Loucy (cell line): Measurements from ENCODE around the gene ZNF410.

Experiments used
- H2AFZ ChIP-seq: fragments of 200-600 bp; sonication (generic); 2 replicates; pipeline ENCODE4 v1.6.0; 2016; ENCODE audit warnings: antibody characterized with exemption, mild to moderate bottlenecking, low read length, moderate library complexity
- H3F3A ChIP-seq: fragments of 200-600 bp; 2 replicates; pipeline ENCODE4 v1.6.0; 2016; ENCODE audit warnings: antibody characterized with exemption, low read depth, mild to moderate bottlenecking
- H3K27me3 ChIP-seq: fragments of 200-600 bp; sonication (generic); 2 replicates; pipeline ENCODE4 v1.6.1; 2014; ENCODE audit warnings: low read length, mild to moderate bottlenecking; ENCODE audit not compliant: insufficient read depth, poor library complexity, severe bottlenecking
- H3K36me3 ChIP-seq: fragments of 200-600 bp; sonication (generic); 2 replicates; pipeline ENCODE4 v1.6.1; 2016; ENCODE audit warnings: low read length; ENCODE audit not compliant: insufficient read depth
- H3K4me1 ChIP-seq: fragments of 200-600 bp; sonication (generic); 2 replicates; pipeline ENCODE4 v1.5.1; 2014; ENCODE audit warnings: low read length, mild to moderate bottlenecking; ENCODE audit not compliant: insufficient read depth, poor library complexity, severe bottlenecking
- H3K4me2 ChIP-seq: fragments of 200-600 bp; sonication (generic); 2 replicates; pipeline ENCODE4 v1.6.0; 2014; ENCODE audit warnings: antibody characterized with exemption, low read length, low read depth, mild to moderate bottlenecking; ENCODE audit not compliant: poor library complexity, severe bottlenecking
- H3K4me3 ChIP-seq: fragments of 200-600 bp; sonication (generic); 2 replicates; pipeline ENCODE4 v1.5.1; 2014; ENCODE audit warnings: low read length, mild to moderate bottlenecking, mixed read lengths; ENCODE audit not compliant: poor library complexity, severe bottlenecking
- H3K79me2 ChIP-seq: fragments of 200-600 bp; sonication (generic); 2 replicates; pipeline ENCODE4 v1.6.1; 2014; ENCODE audit warnings: low read length; ENCODE audit not compliant: insufficient read depth
- H3K9ac ChIP-seq: fragments of 200-600 bp; sonication (generic); 2 replicates; pipeline ENCODE4 v1.6.0; 2014; ENCODE audit warnings: mild to moderate bottlenecking, low read depth, low read length, moderate library complexity; ENCODE audit not compliant: poor library complexity, severe bottlenecking
- H3K9me2 ChIP-seq: fragments of 200-600 bp; sonication (generic); replicated peaks from 2 replicates; pipeline ENCODE4 v1.6.1; 2016; ENCODE audit warnings: low read depth, low read length, mixed read lengths
- H3K9me3 ChIP-seq: fragments of 200-600 bp; sonication (generic); 2 replicates; pipeline ENCODE4 v1.6.1; 2014; ENCODE audit warnings: mild to moderate bottlenecking, antibody characterized with exemption, low read length, low read depth; ENCODE audit not compliant: insufficient read depth
- H4K20me1 ChIP-seq: fragments of 200-600 bp; sonication (generic); 2 replicates; pipeline ENCODE4 v1.6.0; 2014; ENCODE audit warnings: antibody characterized with exemption, low read length, mild to moderate bottlenecking; ENCODE audit not compliant: insufficient read depth, poor library complexity, severe bottlenecking
- EZH2phosphoT487 ChIP-seq: fragments of 200-600 bp; IDR thresholded peaks from 2 replicates; pipeline ENCODE4 v1.6.1; 2018; ENCODE audit warnings: antibody characterized with exemption, mild to moderate bottlenecking, moderate library complexity, borderline replicate concordance
- TF ChIP-seq, protein P1 (sequence below): fragments of 200-600 bp; sonication (generic); conservative IDR thresholded peaks from 2 replicates; pipeline ENCODE4 v1.5.1; 2014; ENCODE audit warnings: mild to moderate bottlenecking, antibody characterized with exemption, low read length

ZNF410 gene

DNA sequence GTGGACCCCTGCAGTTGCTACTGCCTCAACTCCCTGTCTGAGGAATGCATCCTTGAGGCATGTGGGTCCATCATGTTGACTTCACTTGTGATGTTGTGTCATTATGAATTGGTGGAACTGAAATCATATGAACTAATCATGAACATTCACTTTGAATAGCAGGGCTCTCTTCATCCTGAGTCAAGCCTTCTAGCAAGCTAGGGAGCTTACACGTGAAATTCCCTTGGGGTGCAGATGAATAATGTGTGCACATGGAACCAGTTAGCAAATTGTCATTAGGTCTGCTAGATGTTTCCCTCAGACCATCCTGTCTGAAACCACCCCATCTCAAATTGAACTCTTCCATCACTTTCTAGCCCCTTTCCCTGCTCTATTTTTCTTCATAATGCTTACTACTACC, 67.1 kb downstream of the ZNF410 start:
- Histone ChIP-seq H3K9me3 (no peaks in the 10 kb centered on the region), H3F3A (no peaks in the 10 kb centered on the region), H3K27me3 (no peaks in the 10 kb centered on the region), H3K9ac (no peak overlapping the region), H3K4me3 (no peak overlapping the region), H3K4me1 (peaks cover 4% of the 10 kb centered on the region), H3K79me2 (peaks cover 9% of the 10 kb centered on the region), H2AFZ (no peak overlapping the region), H3K4me2 (no peak overlapping the region), H3K9me2 (no peaks in the 10 kb centered on the region), H4K20me1 (no peaks in the 10 kb centered on the region), H3K36me3 (peaks cover 25% of the 10 kb centered on the region; the same call in 1 of the 2 replicates)
- no peak for TF ChIP-seq EZH2phosphoT487
- TF ChIP-seq, protein P1, sequence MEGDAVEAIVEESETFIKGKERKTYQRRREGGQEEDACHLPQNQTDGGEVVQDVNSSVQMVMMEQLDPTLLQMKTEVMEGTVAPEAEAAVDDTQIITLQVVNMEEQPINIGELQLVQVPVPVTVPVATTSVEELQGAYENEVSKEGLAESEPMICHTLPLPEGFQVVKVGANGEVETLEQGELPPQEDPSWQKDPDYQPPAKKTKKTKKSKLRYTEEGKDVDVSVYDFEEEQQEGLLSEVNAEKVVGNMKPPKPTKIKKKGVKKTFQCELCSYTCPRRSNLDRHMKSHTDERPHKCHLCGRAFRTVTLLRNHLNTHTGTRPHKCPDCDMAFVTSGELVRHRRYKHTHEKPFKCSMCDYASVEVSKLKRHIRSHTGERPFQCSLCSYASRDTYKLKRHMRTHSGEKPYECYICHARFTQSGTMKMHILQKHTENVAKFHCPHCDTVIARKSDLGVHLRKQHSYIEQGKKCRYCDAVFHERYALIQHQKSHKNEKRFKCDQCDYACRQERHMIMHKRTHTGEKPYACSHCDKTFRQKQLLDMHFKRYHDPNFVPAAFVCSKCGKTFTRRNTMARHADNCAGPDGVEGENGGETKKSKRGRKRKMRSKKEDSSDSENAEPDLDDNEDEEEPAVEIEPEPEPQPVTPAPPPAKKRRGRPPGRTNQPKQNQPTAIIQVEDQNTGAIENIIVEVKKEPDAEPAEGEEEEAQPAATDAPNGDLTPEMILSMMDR: no peak

DNA sequence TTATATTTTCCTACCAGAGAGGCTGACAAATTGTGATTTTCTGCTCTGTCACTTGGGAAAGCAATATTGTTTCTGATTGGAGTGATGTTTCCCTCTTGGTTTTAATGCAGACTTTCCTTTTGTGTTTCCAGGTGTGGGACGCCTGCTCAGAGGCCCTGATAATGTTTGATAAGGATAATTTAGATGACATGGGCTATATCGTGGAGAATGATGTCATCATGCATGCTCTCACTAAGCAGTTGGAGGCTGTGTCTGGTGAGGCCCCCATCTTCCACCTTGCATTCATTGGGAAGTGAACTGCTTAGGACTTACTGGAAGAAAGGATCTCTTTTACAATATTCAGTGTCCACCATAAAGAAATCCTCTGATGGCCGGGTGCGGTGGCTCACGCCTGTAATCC, 69.0 kb downstream of the ZNF410 start:
- no peak overlapping the region for H3K9ac ChIP-seq
- H3K27me3 ChIP-seq: no peaks in the 10 kb centered on the region
- H3K79me2 ChIP-seq: peaks cover 7% of the 10 kb centered on the region
- H4K20me1 ChIP-seq: no peaks in the 10 kb centered on the region
- TF ChIP-seq, protein P1: no peak
- TF ChIP-seq EZH2phosphoT487: no peak
- H2AFZ ChIP-seq: no peak overlapping the region
- no peak overlapping the region for H3K4me3 ChIP-seq
- no peak overlapping the region for H3K4me2 ChIP-seq
- H3K36me3 ChIP-seq: peaks cover 41% of the 10 kb centered on the region; the same call in 1 of the 2 replicates
- H3K9me3 ChIP-seq: no peaks in the 10 kb centered on the region
- H3F3A ChIP-seq: no peaks in the 10 kb centered on the region
- peaks cover 4% of the 10 kb centered on the region for H3K4me1 ChIP-seq
- H3K9me2 ChIP-seq: no peaks in the 10 kb centered on the region

- no peak overlapping the region for H3K9ac ChIP-seq
- no peak overlapping the region for H3K4me3 ChIP-seq
- H3F3A ChIP-seq: no peaks in the 10 kb centered on the region
- TF ChIP-seq, protein P1: no peak; the same call in 1 of the 2 replicates
- no peak for TF ChIP-seq EZH2phosphoT487
- H3K36me3 ChIP-seq: peaks cover 60% of the 10 kb centered on the region; the same call in 1 of the 2 replicates
- no peak overlapping the region for H3K4me2 ChIP-seq
- no peaks in the 10 kb centered on the region for H3K27me3 ChIP-seq
- H2AFZ ChIP-seq: no peak overlapping the region
- H3K79me2 ChIP-seq: no peaks in the 10 kb centered on the region
- no peaks in the 10 kb centered on the region for H3K4me1 ChIP-seq
- no peaks in the 10 kb centered on the region for H3K9me3 ChIP-seq
- H3K9me2 ChIP-seq: no peaks in the 10 kb centered on the region
- H4K20me1 ChIP-seq: no peaks in the 10 kb centered on the region
These were observed 71.9 kb downstream of the ZNF410 start for GRCh38 chr14:73958591-73958990.
